ENCODE data around the gene NCOA3. TPM values are rescaled to one million over a fixed set of nuclear protein-coding genes. Genes with fewer than 3 reads are reported as not detected.

NCOA3 gene
- total RNA-seq, 1 experiment from 2014 or later, result 25.9 TPM

DNA sequence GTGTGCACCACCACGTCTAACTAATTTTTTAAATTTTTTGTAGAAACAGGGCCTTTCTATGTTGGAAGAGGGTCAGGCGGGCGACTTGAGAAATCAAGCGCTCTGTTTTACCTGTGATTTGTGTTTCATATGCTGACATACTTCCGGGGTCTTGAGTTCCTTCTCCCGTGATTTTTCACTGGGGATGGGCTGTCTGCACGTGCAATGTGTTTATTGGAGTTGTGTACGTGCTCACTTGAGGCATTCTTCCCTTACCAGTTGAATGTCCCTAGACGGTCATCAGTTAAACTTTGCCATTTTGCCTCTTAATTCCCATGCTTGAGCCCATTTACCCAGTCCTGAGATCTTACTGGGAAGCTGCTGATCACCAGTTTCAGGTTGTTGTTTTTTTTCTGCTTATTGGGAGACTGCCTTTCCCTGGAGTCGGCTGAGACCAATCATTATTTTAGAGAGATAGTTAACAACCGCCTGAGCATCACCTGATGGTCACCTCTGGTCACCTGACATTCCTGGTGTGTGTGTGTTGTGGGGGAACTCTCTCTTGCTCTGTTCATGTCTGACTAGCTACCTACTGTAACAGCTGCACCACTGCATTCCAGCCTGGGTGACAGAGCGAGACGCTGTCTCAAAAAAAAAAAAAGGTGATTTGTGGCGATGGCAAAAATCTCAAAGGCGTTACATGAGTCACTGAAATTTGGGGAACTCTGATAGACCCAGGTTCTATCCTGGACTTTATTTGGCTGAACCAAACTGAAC is 34.8 kb upstream of the NCOA3 start:
- DNase-seq (ENCODE audit: low read depth, low spot score), result no peak
- Histone ChIP-seq H3K27ac (ENCODE audit: low read depth, low read length) (no peak overlapping the region), H4K20me1 (ENCODE audit: insufficient read depth) (no peaks in the 10 kb centered on the region), H3K4me1 (ENCODE audit: control insufficient read depth in 1 of 2, insufficient read depth in 2 of 2, low read length in 2 of 2) (peaks cover 6% of the 10 kb centered on the region in 2 experiments; a peak in 3 of 4 replicates), H3K9me2 (ENCODE audit: insufficient read depth) (no peaks in the 10 kb centered on the region), H3K36me3 (ENCODE audit: control insufficient read depth in 1 of 2, insufficient read depth in 2 of 2, low read length in 2 of 2) (no peaks in the 10 kb centered on the region), H3K9me3 (ENCODE audit: control insufficient read depth in 1 of 2, insufficient read depth in 1 of 2, low read depth in 1 of 2, low read length in 2 of 2) (no peaks in the 10 kb centered on the region), H3K4me2 (ENCODE audit: low read length) (no peak overlapping the region), H3K79me2 (ENCODE audit: insufficient read depth, low read length) (no peaks in the 10 kb centered on the region), H3K4me3 (replicated peaks in 1 of 2; ENCODE audit: low read depth in 1 of 2, low read length in 2 of 2) (no peak overlapping the region), H2AFZ (ENCODE audit: low read depth, low read length, poor library complexity, severe bottlenecking) (no peak overlapping the region), H3K27me3 (ENCODE audit: insufficient read depth, low read length) (no peaks in the 10 kb centered on the region), H3K9ac (ENCODE audit: low read length) (no peak overlapping the region)
- no peak for ATAC-seq
- CTCF ChIA-PET, result no interaction called here
- BruUV-seq (replicated peaks), result no TSS peak
- TF ChIP-seq CBX3 (IDR thresholded peaks at IDR 0.05; ENCODE audit: low read depth), result no peak
- TF ChIP-seq SRF (IDR thresholded peaks at IDR 0.05; ENCODE audit: low read depth), result no peak
- TF ChIP-seq POLR2AphosphoS5 (IDR thresholded peaks at IDR 0.05; ENCODE audit: low read depth, low read length), result no peak
- no peak for TF ChIP-seq YY1 (IDR thresholded peaks at IDR 0.05; ENCODE audit: extremely low read depth, insufficient replicate concordance, low read depth, low read length)
- TF ChIP-seq RAD21 (IDR thresholded peaks at IDR 0.05; ENCODE audit: low read depth), result no peak
- TF ChIP-seq REST (IDR thresholded peaks at IDR 0.05; ENCODE audit: low read depth), result no peak
- TF ChIP-seq EGR1 (IDR thresholded peaks at IDR 0.05; ENCODE audit: low read depth), result no peak
- TF ChIP-seq ATF3 (IDR thresholded peaks at IDR 0.05), result no peak
- no peak for TF ChIP-seq ZNF274 (IDR thresholded peaks at IDR 0.05; ENCODE audit: low read depth, low read length)
- no peak for TF ChIP-seq FOSL1 (IDR thresholded peaks at IDR 0.05; ENCODE audit: low read depth)
- no peak for TF ChIP-seq EZH2 (IDR thresholded peaks at IDR 0.05)
- no peak for TF ChIP-seq TCF7L2 (IDR thresholded peaks at IDR 0.05; ENCODE audit: borderline replicate concordance, extremely low read depth, insufficient read depth, insufficient read length)
- TF ChIP-seq POLR2A (IDR thresholded peaks at IDR 0.05; ENCODE audit: borderline replicate concordance, extremely low read depth, insufficient read depth, insufficient read length), result no peak
- TF ChIP-seq ZFX (IDR thresholded peaks at IDR 0.05), result no peak
- TF ChIP-seq JUND (IDR thresholded peaks at IDR 0.05), result no peak
- TF ChIP-seq MAX (IDR thresholded peaks at IDR 0.05), result no peak
- RAD21 ChIA-PET (ENCODE audit: low non-redundant PET in 1 of 2, low total read pairs in 2 of 2, uncharacterized antibody in 2 of 2, unreplicated experiment in 2 of 2), result no interaction called here
- intact Hi-C loops (cut with micrococcal nuclease), result no loop called here
- POLR2A ChIA-PET, result no interaction called here

Measured in HCT116 (cell line).